SK-N-SH (cell line): ENCODE results near the gene ERBB2. TPM values are rescaled to one million over a fixed set of nuclear protein-coding genes. Genes with fewer than 3 reads are reported as not detected.

Experiments used
- CTCF ChIA-PET: fragments of 300-600, 350-600 bp; formaldehyde crosslinking; extraction: SDS; loops from one replicate; lab custom pipeline; 2021; lab: Yijun Ruan, JAX
- POLR2A ChIA-PET: fragments of 350-600 bp; sonication (Branson Sonifier 250); formaldehyde crosslinking; extraction: SDS; loops from one replicate; lab custom pipeline; 2020; ENCODE audit warnings: antibody characterized with exemption, inconsistent platforms; lab: Yijun Ruan, JAX
- DNase-seq: peaks from one replicate; pipeline ENCODE4 v3.0.0; 2012
- H2AFZ ChIP-seq: fragments of 200-600 bp; sonication (generic); 2 replicates; pipeline ENCODE4 v1.8.1; 2016; ENCODE audit warnings: antibody characterized with exemption, mild to moderate bottlenecking, low read depth
- H3F3A ChIP-seq: fragments of 200-600 bp; sonication (generic); replicated peaks from 2 replicates; pipeline ENCODE3; 2016; ENCODE audit warnings: antibody characterized with exemption, mild to moderate bottlenecking; ENCODE audit not compliant: insufficient read depth
- H3K27ac ChIP-seq, 2 experiments: fragments of 200-500 bp in 1 of 2; fragments of 200-600 bp in 1 of 2; sonication (Bioruptor generic) in 1 of 2; sonication (generic), shearing (Covaris generic) in 1 of 2; 2 replicates each; pipeline versions ENCODE4 v1.5.1 to v1.6.1; 2014 to 2016; ENCODE audit warnings: low read depth in 2 of 2, inconsistent platforms in 1 of 2, low read length in 1 of 2, mild to moderate bottlenecking in 1 of 2, mixed read lengths in 1 of 2
- H3K27me3 ChIP-seq: fragments of 200-600 bp; sonication (generic), shearing (Covaris generic); 2 replicates; pipeline ENCODE4 v1.6.1; 2016; ENCODE audit warnings: mixed run types; ENCODE audit not compliant: insufficient read depth
- H3K36me3 ChIP-seq, 2 experiments: fragments of 200-500 bp in 1 of 2; fragments of 200-600 bp in 1 of 2; sonication (Bioruptor generic) in 1 of 2; sonication (generic) in 1 of 2; replicated peaks in 1 of 2; 2 replicates each; pipeline versions ENCODE3 to v1.5.1; 2014 to 2016; ENCODE audit warnings: low read length in 1 of 2, mild to moderate bottlenecking in 1 of 2; ENCODE audit not compliant: insufficient read depth in 2 of 2, control insufficient read depth in 1 of 2
- H3K4me1 ChIP-seq, 2 experiments: fragments of 200-500 bp in 1 of 2; fragments of 200-600 bp in 1 of 2; sonication (Bioruptor generic) in 1 of 2; sonication (generic), shearing (Covaris generic) in 1 of 2; 2 replicates each; pipeline versions ENCODE4 v1.5.1 to v1.6.1; 2014 to 2016; ENCODE audit warnings: low read depth in 1 of 2, low read length in 1 of 2, mixed run types in 1 of 2; ENCODE audit not compliant: insufficient read depth in 2 of 2, control insufficient read depth in 1 of 2
- H3K4me2 ChIP-seq: fragments of 200-600 bp; sonication (generic), shearing (Covaris generic); 2 replicates; pipeline ENCODE4 v1.6.1; 2017; ENCODE audit warnings: mixed run types
- H3K4me3 ChIP-seq, 2 experiments: fragments of 200-500 bp in 1 of 2; fragments of 200-600 bp in 1 of 2; sonication (Bioruptor generic) in 1 of 2; sonication (generic), shearing (Covaris generic) in 1 of 2; 2 replicates each; pipeline versions ENCODE4 v1.5.1 to v1.8.1; 2014 to 2016; ENCODE audit warnings: low read depth in 2 of 2, inconsistent platforms in 1 of 2, low read length in 1 of 2, mild to moderate bottlenecking in 1 of 2, mixed read lengths in 1 of 2, moderate library complexity in 1 of 2
- H3K79me2 ChIP-seq: fragments of 200-600 bp; sonication (generic); 2 replicates; pipeline ENCODE4 v1.8.1; 2017; ENCODE audit warnings: mild to moderate bottlenecking; ENCODE audit not compliant: insufficient read depth
- H3K9ac ChIP-seq: fragments of 200-600 bp; sonication (generic); 2 replicates; pipeline ENCODE4 v1.6.1; 2017; ENCODE audit warnings: mixed run types
- H3K9me2 ChIP-seq: fragments of 200-600 bp; sonication (generic); 2 replicates; pipeline ENCODE4 v1.6.1; 2017; ENCODE audit warnings: mixed run types
- H3K9me3 ChIP-seq: fragments of 200-600 bp; sonication (generic); 2 replicates; pipeline ENCODE4 v1.6.1; 2017; ENCODE audit warnings: mixed run types, mild to moderate bottlenecking, moderate library complexity
- H4K20me1 ChIP-seq: fragments of 200-600 bp; sonication (generic); 2 replicates; pipeline ENCODE4 v1.6.1; 2017; ENCODE audit warnings: mild to moderate bottlenecking, mixed run types; ENCODE audit not compliant: insufficient read depth
- ELF1 ChIP-seq: IDR thresholded peaks from 2 replicates; pipeline ENCODE4 v1.4.0; 2012
- FOSL2 ChIP-seq: IDR thresholded peaks from 2 replicates; pipeline ENCODE4 v1.4.0; 2012; ENCODE audit warnings: low read depth, mild to moderate bottlenecking, moderate library complexity, borderline replicate concordance
- FOXJ3 ChIP-seq: sonication (generic); formaldehyde crosslinking; IDR thresholded peaks from 2 replicates; pipeline ENCODE4 v1.5.1; 2020; ENCODE audit warnings: mild to moderate bottlenecking, missing genetic modification reagents
- GABPA ChIP-seq: IDR thresholded peaks from 2 replicates; pipeline ENCODE4 v1.4.0; 2012; ENCODE audit warnings: low read depth, mild to moderate bottlenecking
- GATA2 ChIP-seq: sonication (generic); formaldehyde crosslinking; IDR thresholded peaks from 2 replicates; pipeline ENCODE4 v1.5.0; 2020; ENCODE audit warnings: mild to moderate bottlenecking, missing genetic modification reagents
- MXI1 ChIP-seq: IDR thresholded peaks from 2 replicates; pipeline ENCODE4 v1.6.1; 2012; ENCODE audit warnings: mild to moderate bottlenecking, low read depth, low read length, improper control_type of control experiment
- NFIC ChIP-seq: IDR thresholded peaks from 2 replicates; pipeline ENCODE4 v1.4.0; 2012; ENCODE audit warnings: borderline replicate concordance
- RCOR1 ChIP-seq: fragments of 150-350 bp; IDR thresholded peaks from 2 replicates; pipeline ENCODE4 v1.6.1; 2017; ENCODE audit warnings: antibody characterized with exemption, low read length
- SIN3A ChIP-seq: IDR thresholded peaks from 2 replicates; pipeline ENCODE4 v1.6.1; 2012; ENCODE audit warnings: low read depth, mild to moderate bottlenecking, low read length, moderate library complexity, borderline replicate concordance
- SMC3 ChIP-seq: IDR thresholded peaks from 2 replicates; pipeline ENCODE4 v1.6.1; 2012; ENCODE audit warnings: low read depth, low read length, improper control_type of control experiment
- TEAD4 ChIP-seq: IDR thresholded peaks from 2 replicates; pipeline ENCODE4 v1.4.0; 2012; ENCODE audit warnings: mild to moderate bottlenecking, borderline replicate concordance; ENCODE audit not compliant: insufficient read depth
- YY1 ChIP-seq: IDR thresholded peaks from 2 replicates; pipeline ENCODE4 v1.4.0; 2012; ENCODE audit warnings: low read depth, mild to moderate bottlenecking
- WGBS: methylation state at CpG from one replicate; pipeline ENCODE4 v1.1.6; 2017; ENCODE audit warnings: low lambda C conversion rate; 5-methylcytosine and 5-hydroxymethylcytosine counted together
- polyA plus RNA-seq, 3 experiments: library from polyadenylated mRNA; depleted of rRNA; stranded (reverse); fragments of >200 nt; gene quantifications; 2 replicates each; pipeline ENCODE4 v1.2.3, GENCODE V29; 2012
- TF ChIP-seq, protein P1 (sequence below): IDR thresholded peaks from 2 replicates; pipeline ENCODE4 v1.6.1; 2012; ENCODE audit warnings: mild to moderate bottlenecking, low read depth, low read length, moderate library complexity
- TF ChIP-seq, protein P2 (sequence below): IDR thresholded peaks from 2 replicates; pipeline ENCODE4 v1.4.0; 2012; ENCODE audit warnings: low read depth, borderline replicate concordance

Gene ERBB2
- polyA plus RNA-seq, 1 of the 3 experiments (the other 2 are of a cell fraction): 1.9 TPM

- no peak for DNase-seq
- H3K9me2 ChIP-seq: no peaks in the 10 kb centered on the region
- no peak overlapping the region for H3K4me3 ChIP-seq
- H3K79me2 ChIP-seq: no peaks in the 10 kb centered on the region
- CTCF ChIA-PET: interaction anchor here (1.6 kb wide), 1 partner anchor 27 kb away, joined by 6 read pairs; the partner anchor contains the start of gene MIEN1
- H3K27ac ChIP-seq: no peak overlapping the region
- POLR2A ChIA-PET: no interaction called here
- H3K4me2 ChIP-seq: no peak overlapping the region
- H3K9ac ChIP-seq: no peak overlapping the region
- H4K20me1 ChIP-seq: no peaks in the 10 kb centered on the region
- H3K4me1 ChIP-seq: no peaks in the 10 kb centered on the region
- H3K36me3 ChIP-seq: no peaks in the 10 kb centered on the region
- WGBS: 67% methylated on average over 12 of the region's 12 CpGs
- H3K9me3 ChIP-seq: no peaks in the 10 kb centered on the region
- H3K27me3 ChIP-seq: no peaks in the 10 kb centered on the region
- H2AFZ ChIP-seq: no peak overlapping the region
- TF ChIP-seq, protein P1, sequence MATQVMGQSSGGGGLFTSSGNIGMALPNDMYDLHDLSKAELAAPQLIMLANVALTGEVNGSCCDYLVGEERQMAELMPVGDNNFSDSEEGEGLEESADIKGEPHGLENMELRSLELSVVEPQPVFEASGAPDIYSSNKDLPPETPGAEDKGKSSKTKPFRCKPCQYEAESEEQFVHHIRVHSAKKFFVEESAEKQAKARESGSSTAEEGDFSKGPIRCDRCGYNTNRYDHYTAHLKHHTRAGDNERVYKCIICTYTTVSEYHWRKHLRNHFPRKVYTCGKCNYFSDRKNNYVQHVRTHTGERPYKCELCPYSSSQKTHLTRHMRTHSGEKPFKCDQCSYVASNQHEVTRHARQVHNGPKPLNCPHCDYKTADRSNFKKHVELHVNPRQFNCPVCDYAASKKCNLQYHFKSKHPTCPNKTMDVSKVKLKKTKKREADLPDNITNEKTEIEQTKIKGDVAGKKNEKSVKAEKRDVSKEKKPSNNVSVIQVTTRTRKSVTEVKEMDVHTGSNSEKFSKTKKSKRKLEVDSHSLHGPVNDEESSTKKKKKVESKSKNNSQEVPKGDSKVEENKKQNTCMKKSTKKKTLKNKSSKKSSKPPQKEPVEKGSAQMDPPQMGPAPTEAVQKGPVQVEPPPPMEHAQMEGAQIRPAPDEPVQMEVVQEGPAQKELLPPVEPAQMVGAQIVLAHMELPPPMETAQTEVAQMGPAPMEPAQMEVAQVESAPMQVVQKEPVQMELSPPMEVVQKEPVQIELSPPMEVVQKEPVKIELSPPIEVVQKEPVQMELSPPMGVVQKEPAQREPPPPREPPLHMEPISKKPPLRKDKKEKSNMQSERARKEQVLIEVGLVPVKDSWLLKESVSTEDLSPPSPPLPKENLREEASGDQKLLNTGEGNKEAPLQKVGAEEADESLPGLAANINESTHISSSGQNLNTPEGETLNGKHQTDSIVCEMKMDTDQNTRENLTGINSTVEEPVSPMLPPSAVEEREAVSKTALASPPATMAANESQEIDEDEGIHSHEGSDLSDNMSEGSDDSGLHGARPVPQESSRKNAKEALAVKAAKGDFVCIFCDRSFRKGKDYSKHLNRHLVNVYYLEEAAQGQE: no peak
- TF ChIP-seq FOSL2 (no peak), TEAD4 (no peak), RCOR1 (no peak), YY1 (no peak), MXI1 (no peak), GABPA (no peak), ELF1 (no peak), FOXJ3 (CRISPR knock-in tag) (no peak), GATA2 (no peak), SMC3 (no peak), NFIC (no peak), SIN3A (no peak)
- TF ChIP-seq, protein P2, sequence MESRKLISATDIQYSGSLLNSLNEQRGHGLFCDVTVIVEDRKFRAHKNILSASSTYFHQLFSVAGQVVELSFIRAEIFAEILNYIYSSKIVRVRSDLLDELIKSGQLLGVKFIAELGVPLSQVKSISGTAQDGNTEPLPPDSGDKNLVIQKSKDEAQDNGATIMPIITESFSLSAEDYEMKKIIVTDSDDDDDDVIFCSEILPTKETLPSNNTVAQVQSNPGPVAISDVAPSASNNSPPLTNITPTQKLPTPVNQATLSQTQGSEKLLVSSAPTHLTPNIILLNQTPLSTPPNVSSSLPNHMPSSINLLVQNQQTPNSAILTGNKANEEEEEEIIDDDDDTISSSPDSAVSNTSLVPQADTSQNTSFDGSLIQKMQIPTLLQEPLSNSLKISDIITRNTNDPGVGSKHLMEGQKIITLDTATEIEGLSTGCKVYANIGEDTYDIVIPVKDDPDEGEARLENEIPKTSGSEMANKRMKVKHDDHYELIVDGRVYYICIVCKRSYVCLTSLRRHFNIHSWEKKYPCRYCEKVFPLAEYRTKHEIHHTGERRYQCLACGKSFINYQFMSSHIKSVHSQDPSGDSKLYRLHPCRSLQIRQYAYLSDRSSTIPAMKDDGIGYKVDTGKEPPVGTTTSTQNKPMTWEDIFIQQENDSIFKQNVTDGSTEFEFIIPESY: no peak
- no peaks in the 10 kb centered on the region for H3F3A ChIP-seq
These were observed 3.3 kb downstream of the ERBB2 start for GRCh38 chr17:39702901-39703893.
